Immature natural killer cell (primary cell): ENCODE results near the gene GNAI3. TPM values are rescaled to one million over a fixed set of nuclear protein-coding genes. Genes with fewer than 3 reads are reported as not detected.

Experiments used
- DNase-seq, 3 donors: peaks; one replicate each; pipeline ENCODE4 v3.0.0; 2022; ENCODE audit warnings: mixed read lengths in 1 of 3
- H3K27ac Mint-ChIP-seq, 6 donors: one replicate each; pipeline ENCODE4 v1.8.0; 2020; ENCODE audit warnings: mixed read lengths in 6 of 6, mild to moderate bottlenecking in 5 of 6, inconsistent platforms in 4 of 6, moderate library complexity in 3 of 6
- H3K27me3 Mint-ChIP-seq, 3 donors: one replicate each; pipeline ENCODE4 v1.8.0; 2020 to 2021; ENCODE audit warnings: low read depth in 3 of 3, mild to moderate bottlenecking in 3 of 3, mixed read lengths in 3 of 3, moderate library complexity in 3 of 3, inconsistent platforms in 1 of 3
- H3K36me3 Mint-ChIP-seq, 3 donors: one replicate each; pipeline ENCODE4 v1.8.0; 2020; ENCODE audit warnings: mixed read lengths in 3 of 3, inconsistent platforms in 2 of 3, mild to moderate bottlenecking in 2 of 3
- H3K4me1 Mint-ChIP-seq, 2 donors: one replicate each; pipeline ENCODE4 v1.8.0; 2020; ENCODE audit warnings: inconsistent platforms in 2 of 2, mild to moderate bottlenecking in 2 of 2, mixed read lengths in 2 of 2, moderate library complexity in 1 of 2
- H3K4me3 Mint-ChIP-seq, 5 donors: one replicate each; pipeline ENCODE4 v1.8.0; 2020; ENCODE audit warnings: mild to moderate bottlenecking in 5 of 5, mixed read lengths in 5 of 5, inconsistent platforms in 3 of 5, moderate library complexity in 3 of 5
- H3K9me3 Mint-ChIP-seq, 6 donors: one replicate each; pipeline ENCODE4 v1.8.0; 2020; ENCODE audit warnings: mild to moderate bottlenecking in 6 of 6, mixed read lengths in 6 of 6, inconsistent platforms in 4 of 6, moderate library complexity in 3 of 6
- polyA plus RNA-seq, 3 donors: library from polyadenylated mRNA; unstranded; fragments of 300-500 nt; fragmentation: Illumina TruSeq; gene quantifications; one replicate each; pipeline ENCODE4 v1.2.3, GENCODE V29; 2021

GNAI3 gene
- polyA plus RNA-seq, 3 donors from 2014 or later: 8.8 to 16.8 (median 10.3) TPM

GRCh38 chr1:109630081-109630897 lies 81.9 kb downstream of the GNAI3 start:
- peaks cover 0 to 3% (median 0%) of the 10 kb centered on the region in 3 donors for H3K27me3 Mint-ChIP-seq
- H3K4me3 Mint-ChIP-seq: no peak overlapping the region
- no peaks in the 10 kb centered on the region for H3K9me3 Mint-ChIP-seq
- no peaks in the 10 kb centered on the region for H3K4me1 Mint-ChIP-seq
- peak overlapping the region in 1 of 6 donors; percentile 62 for H3K27ac Mint-ChIP-seq
- H3K36me3 Mint-ChIP-seq: peaks cover 4 to 32% (median 11%) of the 10 kb centered on the region in 3 donors
- DNase-seq: peak in 1 of 3 donors; percentile 32

- Mint-ChIP-seq H3K36me3 (peaks cover 4 to 32% (median 11%) of the 10 kb centered on the region in 3 donors), H3K4me3 (no peak overlapping the region), H3K4me1 (no peaks in the 10 kb centered on the region), H3K27ac (peak overlapping the region in 1 of 6 donors; percentile 40), H3K9me3 (no peaks in the 10 kb centered on the region), H3K27me3 (peaks cover 0 to 3% (median 0%) of the 10 kb centered on the region in 3 donors)
- no peak for DNase-seq
Measured at GRCh38 chr1:109630898-109631512, 82.6 kb downstream of the GNAI3 start.

DNA sequence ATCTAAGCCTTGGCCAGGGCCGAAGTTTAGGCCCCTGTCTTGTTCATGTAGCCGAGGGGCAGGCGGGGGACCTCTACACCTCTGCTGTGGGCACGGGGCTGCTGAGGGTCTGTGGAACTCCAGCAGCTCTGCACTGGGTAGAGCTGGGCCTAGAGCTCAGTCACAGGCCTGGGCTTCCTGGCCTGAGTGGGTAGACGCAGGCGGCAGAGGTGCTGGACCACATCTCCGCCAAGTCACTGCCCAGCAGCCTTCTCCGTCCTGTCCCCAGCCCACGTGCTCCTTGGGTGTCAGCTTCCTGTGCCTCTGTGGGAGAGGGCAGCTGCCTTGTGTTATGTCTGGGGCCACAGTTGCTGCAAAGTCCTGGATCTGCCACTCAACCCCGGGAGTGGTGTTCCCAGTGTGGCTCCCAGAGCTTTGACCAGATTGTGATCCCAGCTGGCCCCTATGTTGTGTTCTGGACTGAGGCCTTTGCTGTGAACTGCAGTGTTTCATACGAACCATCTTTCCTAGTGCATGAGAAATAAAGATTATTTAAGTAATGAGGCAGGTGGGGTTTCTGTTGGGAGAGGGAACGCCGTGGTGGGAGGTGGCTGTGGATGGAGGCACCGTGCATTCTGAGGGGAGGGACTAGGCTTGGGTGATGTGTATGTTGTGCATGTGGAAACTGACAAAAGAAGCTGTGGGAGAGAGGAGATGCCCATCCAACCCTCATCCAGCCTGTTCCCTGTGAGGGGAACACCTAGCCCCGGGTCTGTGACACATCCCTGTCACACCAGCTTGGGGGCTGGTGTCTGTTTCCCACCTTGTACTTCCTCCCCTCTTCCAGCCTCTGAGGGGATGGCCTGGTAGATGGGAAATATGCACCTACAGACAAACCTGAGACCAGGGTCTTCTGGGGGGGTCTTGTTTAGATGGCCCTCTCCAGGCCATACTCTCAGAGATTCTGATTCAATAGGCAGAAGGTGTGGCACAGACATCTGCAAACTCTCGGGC lies 83.4 kb downstream of the GNAI3 start:
- no peak overlapping the region for H3K4me3 Mint-ChIP-seq
- no peaks in the 10 kb centered on the region for H3K9me3 Mint-ChIP-seq
- H3K27me3 Mint-ChIP-seq: peaks cover 0 to 3% (median 0%) of the 10 kb centered on the region in 3 donors
- no peaks in the 10 kb centered on the region for H3K4me1 Mint-ChIP-seq
- DNase-seq: no peak
- peaks cover 4 to 32% (median 11%) of the 10 kb centered on the region in 3 donors for H3K36me3 Mint-ChIP-seq
- no peak overlapping the region for H3K27ac Mint-ChIP-seq

- Mint-ChIP-seq H3K36me3 (peaks cover 4 to 27% (median 8%) of the 10 kb centered on the region in 3 donors), H3K27me3 (peaks cover 0 to 3% (median 0%) of the 10 kb centered on the region in 3 donors), H3K27ac (no peak overlapping the region), H3K4me1 (no peaks in the 10 kb centered on the region), H3K4me3 (no peak overlapping the region), H3K9me3 (no peaks in the 10 kb centered on the region)
- no peak for DNase-seq
Measured at GRCh38 chr1:109632671-109633346, 84.4 kb downstream of the GNAI3 start.

DNA sequence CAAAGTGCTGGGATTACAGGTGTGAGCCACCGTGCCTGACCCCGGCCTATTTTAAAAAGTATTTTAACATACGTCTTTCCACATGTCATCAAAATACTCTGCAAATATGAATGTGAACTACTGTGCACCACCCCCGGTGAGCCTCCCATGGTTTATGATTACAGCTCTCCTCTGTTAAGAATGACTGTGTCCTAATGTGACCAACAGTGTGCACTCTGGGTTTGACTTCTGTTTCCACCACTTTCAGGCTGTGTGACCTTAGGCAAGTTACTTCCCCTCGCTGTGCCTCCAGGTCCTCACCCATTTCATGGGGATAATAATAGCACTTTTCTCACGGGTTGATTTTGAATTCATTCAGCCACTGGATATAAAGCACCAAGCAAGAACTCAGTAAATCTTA lies 85.9 kb downstream of the GNAI3 start:
- H3K27me3 Mint-ChIP-seq: peaks cover 0 to 4% (median 0%) of the 10 kb centered on the region in 3 donors
- H3K36me3 Mint-ChIP-seq: peaks cover 4 to 18% (median 7%) of the 10 kb centered on the region in 3 donors
- H3K4me1 Mint-ChIP-seq: no peaks in the 10 kb centered on the region
- H3K9me3 Mint-ChIP-seq: no peaks in the 10 kb centered on the region
- no peak overlapping the region for H3K4me3 Mint-ChIP-seq
- no peak for DNase-seq
- H3K27ac Mint-ChIP-seq: no peak overlapping the region

- no peak overlapping the region for H3K4me3 Mint-ChIP-seq
- DNase-seq: no peak
Measured at GRCh38 chr1:109634771-109635750, 86.6 kb downstream of the GNAI3 start.

DNA sequence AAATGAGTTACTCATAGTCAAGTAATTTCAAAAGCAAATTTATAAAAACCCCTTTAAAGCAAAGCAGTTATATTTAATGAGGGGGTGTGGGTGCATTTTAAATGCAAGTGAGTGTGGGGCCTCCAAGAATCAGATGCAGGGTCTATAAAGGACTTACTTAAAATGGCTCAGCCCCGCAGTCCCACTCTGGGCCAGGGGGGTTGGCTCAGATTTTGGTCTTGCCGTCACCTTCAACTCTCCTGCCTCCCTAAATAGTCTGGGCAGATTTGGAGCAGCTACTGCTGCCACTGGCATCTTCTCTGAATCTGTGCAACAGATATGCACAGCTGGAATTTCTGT lies 87.4 kb downstream of the GNAI3 start:
- Mint-ChIP-seq H3K4me3 (no peak overlapping the region), H3K27me3 (peaks cover 0 to 6% (median 5%) of the 10 kb centered on the region in 3 donors), H3K27ac (no peak overlapping the region), H3K4me1 (peaks cover 0 to 1% of the 10 kb centered on the region in 2 donors), H3K9me3 (no peaks in the 10 kb centered on the region), H3K36me3 (peaks cover 0 to 10% (median 4%) of the 10 kb centered on the region in 3 donors)
- DNase-seq: no peak

More at GRCh38 chr1:109634771-109635750, 86.6 kb downstream of the GNAI3 start:
- no peak overlapping the region for H3K27ac Mint-ChIP-seq
- H3K4me1 Mint-ChIP-seq: no peaks in the 10 kb centered on the region
- no peaks in the 10 kb centered on the region for H3K9me3 Mint-ChIP-seq
- H3K27me3 Mint-ChIP-seq: peaks cover 0 to 5% (median 1%) of the 10 kb centered on the region in 3 donors
- peaks cover 0 to 11% (median 4%) of the 10 kb centered on the region in 3 donors for H3K36me3 Mint-ChIP-seq

DNA sequence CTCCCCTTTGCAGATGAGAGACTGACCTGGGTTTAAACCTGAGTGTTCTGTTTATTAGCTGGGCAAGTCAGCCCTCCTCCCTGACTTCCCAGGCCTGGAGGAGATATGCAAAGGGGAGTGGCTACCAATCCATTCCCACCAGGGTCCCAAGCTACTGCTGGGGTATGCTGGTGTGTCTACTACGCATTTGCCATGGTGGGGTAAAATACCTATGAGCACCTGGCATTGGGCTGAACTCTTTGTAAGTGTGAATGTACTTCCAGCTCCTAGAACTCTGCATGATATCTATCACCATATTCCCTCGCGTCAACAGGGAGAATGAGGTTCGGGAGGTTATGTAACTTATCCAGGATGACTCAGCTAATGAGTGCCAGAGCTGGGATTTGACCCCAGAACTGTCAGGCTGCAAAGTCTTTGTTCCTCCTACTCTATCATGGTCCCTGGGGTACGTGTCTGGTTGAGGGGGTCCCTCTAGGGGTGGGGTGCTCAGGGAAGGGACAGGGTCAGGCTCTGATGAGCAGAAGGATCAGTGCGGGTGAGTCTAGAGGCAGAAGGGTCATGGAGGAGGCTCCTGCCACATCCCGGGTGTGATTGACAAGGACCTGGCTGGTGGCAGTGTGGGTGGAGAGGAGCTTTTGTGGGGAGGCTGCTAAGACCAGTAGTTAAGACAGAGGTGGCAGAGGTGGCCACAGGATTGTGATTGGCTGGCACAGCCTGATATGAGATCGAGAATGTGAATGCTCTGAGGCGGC lies 88.0 kb downstream of the GNAI3 start:
- DNase-seq: no peak
- no peak overlapping the region for H3K4me3 Mint-ChIP-seq
- no peaks in the 10 kb centered on the region for H3K9me3 Mint-ChIP-seq
- peaks cover 0 to 1% of the 10 kb centered on the region in 2 donors for H3K4me1 Mint-ChIP-seq
- no peak overlapping the region for H3K27ac Mint-ChIP-seq
- H3K27me3 Mint-ChIP-seq: peaks cover 0 to 6% (median 5%) of the 10 kb centered on the region in 3 donors
- H3K36me3 Mint-ChIP-seq: peaks cover 0 to 5% (median 4%) of the 10 kb centered on the region in 3 donors

- no peak for DNase-seq
- Mint-ChIP-seq H3K9me3 (no peaks in the 10 kb centered on the region), H3K27me3 (peaks cover 0 to 6% (median 5%) of the 10 kb centered on the region in 3 donors), H3K4me3 (no peak overlapping the region), H3K27ac (no peak overlapping the region), H3K4me1 (peaks cover 0 to 1% of the 10 kb centered on the region in 2 donors), H3K36me3 (no peaks in the 10 kb centered on the region)
Measured at GRCh38 chr1:109637446-109637845, 89.0 kb downstream of the GNAI3 start.

DNA sequence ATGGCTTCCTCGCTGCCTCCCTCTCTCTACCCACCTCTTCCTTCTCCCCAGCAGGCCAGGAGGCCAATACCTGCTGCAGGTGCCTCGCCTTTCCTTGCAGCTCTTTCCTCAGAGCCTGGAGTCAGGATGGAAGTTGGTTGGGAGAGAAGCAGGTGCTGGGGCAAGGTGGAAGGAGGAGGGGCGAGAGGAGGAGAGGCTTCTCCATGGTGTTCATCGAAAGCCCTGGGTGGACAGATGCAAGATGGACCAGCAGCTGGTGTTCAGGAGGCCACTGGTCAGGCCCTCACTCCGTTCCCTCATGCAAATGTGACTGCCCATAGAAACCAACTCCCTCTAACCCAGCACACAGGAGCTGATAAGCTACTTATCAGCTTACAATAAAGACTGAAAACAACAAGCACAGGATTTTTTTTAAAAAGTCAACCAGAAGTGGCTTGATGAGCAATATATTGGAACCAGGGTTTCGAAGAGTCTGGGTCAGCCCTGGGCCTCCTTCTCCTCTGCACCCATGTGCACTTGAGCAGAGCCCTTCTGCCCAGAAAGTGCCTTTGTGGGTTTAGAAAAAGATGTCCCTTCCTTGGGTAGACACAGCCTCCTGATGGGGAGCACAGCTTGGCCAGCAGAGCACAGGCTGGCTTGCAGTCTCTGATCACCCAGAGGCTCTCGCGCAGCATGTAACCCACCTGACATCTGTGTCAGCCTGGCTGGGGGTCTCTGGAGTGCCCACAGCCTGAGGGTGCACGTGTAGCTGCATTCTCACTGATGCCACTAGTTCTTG lies 90.8 kb downstream of the GNAI3 start:
- Mint-ChIP-seq H3K27ac (no peak overlapping the region), H3K27me3 (peaks cover 0 to 5% (median 5%) of the 10 kb centered on the region in 3 donors), H3K9me3 (no peaks in the 10 kb centered on the region), H3K4me3 (no peak overlapping the region), H3K36me3 (no peaks in the 10 kb centered on the region), H3K4me1 (peaks cover 0 to 4% of the 10 kb centered on the region in 2 donors)
- DNase-seq: no peak

DNA sequence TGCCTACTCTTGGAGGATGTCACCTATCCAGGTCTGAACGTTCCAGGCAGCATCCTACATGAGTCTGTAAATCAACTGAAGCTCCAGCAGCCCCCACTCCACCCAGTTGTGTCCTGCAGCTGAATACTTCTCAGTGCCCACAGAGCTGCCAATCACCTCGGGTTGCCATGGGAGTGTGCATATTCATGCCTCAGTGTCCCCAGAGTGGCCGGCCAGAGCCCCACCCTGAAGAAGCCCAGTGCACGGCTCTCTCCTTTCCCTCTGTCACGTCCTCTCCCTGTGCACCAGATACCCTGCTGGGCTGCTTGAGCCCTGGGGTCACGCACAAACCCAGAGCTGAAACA lies 91.4 kb downstream of the GNAI3 start:
- Mint-ChIP-seq H3K27ac (no peak overlapping the region), H3K4me1 (peaks cover 0 to 4% of the 10 kb centered on the region in 2 donors), H3K4me3 (no peak overlapping the region), H3K27me3 (peaks cover 0 to 5% (median 4%) of the 10 kb centered on the region in 3 donors), H3K36me3 (no peaks in the 10 kb centered on the region), H3K9me3 (no peaks in the 10 kb centered on the region)
- no peak for DNase-seq
